Spleen (tissue), 11 donors: ENCODE results near the gene DUSP9. TPM values are rescaled to one million over a fixed set of nuclear protein-coding genes. Genes with fewer than 3 reads are reported as not detected.
"Not testable (repeated sequence)": the region's sequence is repeated elsewhere in the genome, so short reads cannot be mapped to it uniquely, and the experiment has no call there.

Source experiments
- DNase-seq: peaks from one replicate; pipeline ENCODE4 v3.0.0-alpha.2; 2020
- H3K27ac ChIP-seq, 8 donors: fragments of 200-600 bp; sonication (generic) in 7 of 8; 1 replicate in 4 of 8; 2 replicates in 4 of 8; pipeline versions ENCODE4 v1.5.0 to v1.8.0; 2016 to 2021; ENCODE audit warnings: inconsistent platforms in 4 of 8, mild to moderate bottlenecking in 4 of 8, moderate library complexity in 1 of 8
- H3K27me3 ChIP-seq, 7 donors: fragments of 200-600 bp; sonication (generic) in 6 of 7; replicated peaks in 1 of 7; 1 replicate in 4 of 7; 2 replicates in 3 of 7; pipeline versions ENCODE4 v1.5.0 to v1.8.0; 2016 to 2021; ENCODE audit warnings: inconsistent platforms in 3 of 7, mild to moderate bottlenecking in 1 of 7
- H3K36me3 ChIP-seq, 6 donors: fragments of 200-600 bp; sonication (generic) in 5 of 6; 1 replicate in 4 of 6; 2 replicates in 2 of 6; pipeline versions ENCODE4 v1.5.0 to v1.8.0; 2016 to 2021; ENCODE audit warnings: inconsistent platforms in 2 of 6
- H3K4me1 ChIP-seq, 6 donors: fragments of 200-600 bp; sonication (generic) in 5 of 6; 1 replicate in 3 of 6; 2 replicates in 3 of 6; pipeline versions ENCODE4 v1.5.0 to v1.8.0; 2016 to 2021; ENCODE audit warnings: inconsistent platforms in 3 of 6
- H3K4me3 ChIP-seq, 8 donors: fragments of 200-600 bp; sonication (generic) in 7 of 8; 1 replicate in 4 of 8; 2 replicates in 4 of 8; pipeline versions ENCODE4 v1.5.0 to v1.8.0; 2016 to 2021; ENCODE audit warnings: inconsistent platforms in 4 of 8, mild to moderate bottlenecking in 4 of 8, moderate library complexity in 2 of 8
- H3K9me3 ChIP-seq, 8 donors: fragments of 200-600 bp; sonication (generic) in 7 of 8; 1 replicate in 4 of 8; 2 replicates in 4 of 8; pipeline versions ENCODE4 v1.5.0 to v1.8.0; 2016 to 2021; ENCODE audit warnings: inconsistent platforms in 4 of 8
- CTCF ChIP-seq, 11 experiments: fragments of 200-600 bp in 7 of 11; fragments of 450-650 bp in 4 of 11; sonication (generic) in 4 of 11; IDR thresholded peaks in 8 of 11; conservative IDR thresholded peaks in 3 of 11; 1 replicate in 7 of 11; 2 replicates in 4 of 11; pipeline versions ENCODE4 v1.4.0 to v1.8.0; 2016 to 2021; ENCODE audit warnings: antibody characterized with exemption in 11 of 11, inconsistent platforms in 4 of 11, mild to moderate bottlenecking in 1 of 11
- POLR2A ChIP-seq, 3 donors: fragments of 450-650 bp; IDR thresholded peaks; one replicate each; pipeline ENCODE4 v1.5.1; 2017; ENCODE audit warnings: antibody characterized with exemption in 3 of 3, mild to moderate bottlenecking in 1 of 3
- POLR2AphosphoS5 ChIP-seq, 3 donors: sonication (generic); formaldehyde crosslinking; IDR thresholded peaks; one replicate each; pipeline ENCODE4 v1.5.1; 2017; ENCODE audit warnings: antibody characterized with exemption in 3 of 3
- WGBS, 5 donors: extraction: QIAGEN DNeasy Blood & Tissue Kit in 3 of 5; methylation state at CpG; one replicate each; pipeline versions ENCODE4 v1.1.5 to v1.1.7; 2013 to 2018; 5-methylcytosine and 5-hydroxymethylcytosine counted together
- intact Hi-C: fragments of 100-400 bp; cut with DNase I; formaldehyde crosslinking; loops from one replicate; pipeline ENCODE4 v1.15.0; 2023; ENCODE audit warnings: low total_unique reads
- polyA plus RNA-seq, 3 donors: library from polyadenylated mRNA; stranded (reverse); fragments of 200-250 nt; gene quantifications; one replicate each; pipeline ENCODE4 v1.2.1, GENCODE V29; 2013
- total RNA-seq, 7 donors: library from RNA; depleted of rRNA in 3 of 7; stranded (reverse); fragments of >200 nt in 3 of 7; fragmentation: NEBNext Ultra II Directional in 4 of 7; extraction: Animal tissue kit (Norgen Biotek cat#: 25700) in 4 of 7; gene quantifications; one replicate each; pipeline versions ENCODE4 v1.1.0 to v1.2.1, GENCODE V29; 2016 to 2021
- donor health status: healthy with polysubstance abuse.
- donor health status: DM: no; HTN: no; CAD: no; lungs with moderate emphysema.
- donor health status: DM: no; HTN: no; CAD: no.
- donor health status: Bipolar disorder and iron deficiency.
- donor health status: healthy.
- donor health status: DM: no; HTN: no; CAD: no.
- donor health status: DM: yes; HTN: yes; CAD: no.

Gene DUSP9
- total and polyA plus RNA-seq, 10 donors: 0.09 to 0.17 TPM; not detected in 8

- H3K4me3 ChIP-seq: no peak overlapping the region
- TF ChIP-seq CTCF (IDR thresholded peaks at IDR 0.05 in 8 of 11, conservative IDR thresholded peaks at IDR 0.05 in 3 of 11) (no peak), POLR2A (IDR thresholded peaks at IDR 0.05) (no peak), POLR2AphosphoS5 (IDR thresholded peaks at IDR 0.05) (no peak)
- 72 to 88% (median 78%) methylated on average over 14 to 23 of the region's 23 CpGs; no CpG with 5 or more reads in 1 of the 5 donors for WGBS, 5 donors
- peaks cover 0 to 7% (median 0%) of the 10 kb centered on the region in 7 donors for H3K27me3 ChIP-seq
- peaks cover 0 to 2% (median 0%) of the 10 kb centered on the region in 6 donors for H3K4me1 ChIP-seq
- intact Hi-C loops: no loop called here
- no peak for DNase-seq
- H3K9me3 ChIP-seq: no peaks in the 10 kb centered on the region
- H3K36me3 ChIP-seq: peaks cover 0 to 56% (median 0%) of the 10 kb centered on the region in 6 donors
- no peak overlapping the region for H3K27ac ChIP-seq
Measured at GRCh38 chrX:153694687-153695270, 47.8 kb downstream of the DUSP9 start.

- Histone ChIP-seq H3K9me3 (no peaks in the 10 kb centered on the region), H3K27me3 (no peaks in the 10 kb centered on the region), H3K4me1 (peaks cover 0 to 6% (median 0%) of the 10 kb centered on the region in 6 donors), H3K36me3 (peaks cover 0 to 70% (median under 1%) of the 10 kb centered on the region in 6 donors), H3K4me3 (no peak overlapping the region), H3K27ac (no peak overlapping the region)
- intact Hi-C loops: no loop called here
- no peak for TF ChIP-seq POLR2A (IDR thresholded peaks at IDR 0.05)
- TF ChIP-seq POLR2AphosphoS5 (IDR thresholded peaks at IDR 0.05): no peak
- no peak for TF ChIP-seq CTCF (IDR thresholded peaks at IDR 0.05 in 8 of 11, conservative IDR thresholded peaks at IDR 0.05 in 3 of 11)
- no peak for DNase-seq
- 78 to 96% (median 87%) methylated on average over 5 to 15 of the region's 15 CpGs for WGBS, 5 donors
Measured at GRCh38 chrX:153696100-153696499, 49.1 kb downstream of the DUSP9 start.

GRCh38 chrX:153696538-153696937 is 49.5 kb downstream of the DUSP9 start:
- H3K4me1 ChIP-seq, H3K27me3 ChIP-seq, DNase-seq, H3K9me3 ChIP-seq, H3K27ac ChIP-seq, H3K4me3 ChIP-seq, intact Hi-C loops: not testable (repeated sequence)
- 81 to 93% (median 85%) methylated on average over 8 to 10 of the region's 10 CpGs for WGBS, 5 donors
- H3K36me3 ChIP-seq: peaks cover 0 to 74% (median 5%) of the 10 kb centered on the region in 6 donors

DNA sequence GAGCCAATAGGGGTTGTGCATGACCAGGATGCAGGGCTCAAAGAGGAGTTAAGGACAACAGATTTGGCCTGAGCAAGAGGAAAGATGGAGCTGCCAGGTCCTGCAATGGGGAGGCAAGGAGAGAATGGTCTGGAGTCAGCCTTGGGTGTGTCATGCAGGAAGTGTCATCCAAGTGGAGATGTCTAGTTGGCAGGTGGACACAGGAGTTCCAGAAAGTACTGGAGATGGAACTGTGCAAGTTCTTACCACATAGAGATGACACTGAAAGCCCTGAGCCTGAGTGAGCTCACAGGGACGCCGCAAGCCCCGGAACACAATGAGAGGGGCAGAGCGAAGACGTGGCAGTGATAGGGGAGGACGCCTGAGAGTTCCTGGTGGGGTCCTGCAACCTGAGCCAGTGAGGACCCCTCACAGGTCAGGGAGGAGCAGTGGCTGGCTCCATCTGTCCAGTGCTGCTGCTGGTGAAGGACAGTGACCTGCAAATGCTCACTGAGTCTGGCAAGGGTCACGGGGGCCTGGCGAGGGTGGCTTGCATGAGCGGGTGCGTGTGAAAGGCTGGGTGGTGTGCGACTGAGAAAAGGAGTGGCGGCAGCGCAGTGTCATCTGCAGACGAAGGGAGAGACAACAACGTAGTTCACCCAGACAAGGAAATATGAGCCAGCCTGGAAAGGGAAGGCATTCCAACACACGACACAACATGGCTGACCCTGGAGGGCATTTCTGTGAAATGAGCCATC is 50.2 kb downstream of the DUSP9 start:
- H3K4me1 ChIP-seq, H3K4me3 ChIP-seq, H3K27ac ChIP-seq, H3K27me3 ChIP-seq, H3K9me3 ChIP-seq, intact Hi-C loops, DNase-seq: not testable (repeated sequence)
- 91 to 97% (median 94%) methylated on average over 9 to 16 of the region's 16 CpGs for WGBS, 5 donors
- H3K36me3 ChIP-seq: peaks cover 0 to 80% (median 9%) of the 10 kb centered on the region in 6 donors
